Measurements from ENCODE around the gene CDK10.

Gene CDK10

DNA sequence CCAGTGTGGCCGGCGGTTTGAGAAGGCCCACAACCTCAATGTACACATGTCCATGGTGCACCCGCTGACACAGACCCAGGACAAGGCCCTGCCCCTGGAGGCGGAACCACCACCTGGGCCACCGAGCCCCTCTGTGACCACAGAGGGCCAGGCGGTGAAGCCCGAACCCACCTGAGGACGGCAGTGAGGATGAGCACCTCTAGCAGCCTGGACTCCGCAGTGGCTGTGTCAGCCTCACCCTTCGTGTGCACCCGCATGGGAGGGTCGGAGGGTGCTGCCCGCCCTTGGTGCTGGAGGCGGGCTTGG lies 51.5 kb downstream of the CDK10 start:
- no peak for DNase-seq

DNA sequence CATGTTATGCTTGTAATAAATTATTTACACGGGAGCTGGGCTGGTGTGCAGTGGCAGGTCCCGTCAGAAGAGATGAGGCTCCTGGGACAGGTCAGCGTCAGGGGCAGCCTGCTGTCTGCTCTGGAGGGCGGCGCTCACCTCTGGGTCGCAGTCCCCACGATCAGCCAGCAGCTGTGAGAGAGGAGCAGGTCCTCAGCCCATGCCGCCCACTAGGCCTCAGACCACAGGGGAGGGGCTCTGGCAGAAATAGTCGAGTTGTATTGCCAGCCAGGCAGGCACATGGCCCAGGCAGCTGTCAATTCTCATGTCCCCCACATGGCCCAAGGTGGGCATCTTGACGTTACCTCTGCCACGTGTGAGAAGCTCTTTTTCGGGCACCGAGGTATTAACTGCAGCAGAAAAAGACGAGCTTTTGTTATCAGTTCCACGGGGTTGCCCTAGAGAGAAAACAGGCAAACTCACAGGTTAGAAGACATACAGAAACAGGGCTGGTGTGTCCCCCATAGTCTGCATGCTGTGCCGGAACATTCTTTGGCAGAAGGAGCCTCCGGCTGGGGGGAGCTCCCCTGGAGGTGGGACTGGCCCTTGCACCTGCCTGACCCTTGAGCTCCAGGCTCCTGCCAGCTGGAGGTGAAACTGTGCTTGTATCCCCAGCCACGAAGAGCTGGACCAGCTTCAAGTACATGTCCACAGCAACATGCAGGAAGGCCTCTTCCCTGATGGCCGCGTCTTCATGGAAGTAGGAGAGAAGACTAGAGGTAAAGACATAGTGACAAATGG lies 52.2 kb downstream of the CDK10 start:
- DNase-seq = no peak

DNA sequence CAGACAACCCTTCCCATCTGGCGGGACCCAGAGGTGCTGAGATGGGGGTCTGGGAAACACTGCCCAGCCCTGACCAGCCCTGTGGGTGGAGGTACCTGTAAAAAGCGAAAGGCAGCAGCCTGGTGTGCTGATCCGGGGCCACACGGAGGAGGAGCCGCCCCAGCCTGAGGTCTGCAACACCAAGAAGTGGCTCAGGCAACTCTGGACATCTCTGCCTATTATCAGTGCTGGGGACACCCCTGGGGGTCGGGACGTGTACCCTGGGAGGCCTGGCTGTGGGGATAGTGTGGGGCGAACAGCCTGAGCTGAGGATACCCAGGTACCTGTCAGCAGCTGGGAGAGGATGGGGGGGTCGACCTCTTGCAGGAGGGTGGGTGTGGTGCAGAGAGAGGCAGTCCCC lies 52.9 kb downstream of the CDK10 start:
- no peak for DNase-seq

DNA sequence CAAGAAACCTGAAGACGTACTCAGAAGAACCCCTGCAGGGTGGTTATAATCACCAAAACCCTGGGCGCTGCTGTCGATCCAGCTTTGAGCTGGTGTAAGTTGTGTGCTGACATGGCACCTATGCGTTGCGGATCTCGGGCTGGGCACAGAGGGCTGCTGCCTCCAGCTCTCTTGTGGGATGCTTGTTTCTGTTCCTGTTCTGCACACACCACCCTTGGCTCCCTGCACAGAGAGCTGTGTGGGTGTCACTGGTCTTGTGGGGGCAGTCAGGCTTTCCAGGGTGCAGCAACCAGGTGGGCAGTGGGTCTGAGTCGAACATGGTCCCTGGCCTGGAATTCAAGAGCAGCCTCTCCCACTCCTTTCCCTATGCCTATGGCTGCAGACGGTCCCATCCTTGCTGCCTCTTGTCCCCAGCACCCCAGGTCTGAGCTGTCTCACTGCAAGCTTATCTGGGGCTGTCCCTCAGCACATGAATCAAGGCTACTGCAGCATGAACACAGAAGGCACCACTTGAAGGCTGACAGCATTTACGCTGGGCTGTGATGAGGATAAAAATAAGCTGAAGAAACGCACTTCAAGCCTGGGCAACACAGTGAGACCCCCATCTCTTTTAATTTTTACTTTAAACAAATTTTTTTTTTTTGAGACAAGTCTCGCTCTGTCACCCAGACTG lies 55.0 kb downstream of the CDK10 start:
- no peak for DNase-seq

DNA sequence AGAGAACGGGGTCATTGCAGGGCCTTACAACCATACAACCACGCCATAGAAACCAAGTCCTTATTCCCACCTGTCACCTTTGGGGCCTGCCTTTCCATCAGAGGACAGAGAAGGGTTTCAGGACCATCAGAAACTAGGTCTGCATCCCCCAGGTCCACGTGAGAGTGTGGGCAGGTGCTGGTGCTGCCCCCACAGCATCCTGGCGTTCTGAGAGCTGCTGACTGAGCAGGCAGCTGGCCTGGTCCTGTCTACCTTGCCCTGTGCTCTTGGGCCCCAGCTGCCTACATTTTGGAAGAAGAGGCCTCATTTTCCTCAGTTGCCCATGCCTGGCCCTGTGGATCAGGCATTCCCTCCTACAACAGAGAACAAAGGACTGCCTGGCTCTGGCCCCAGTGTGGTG lies 56.5 kb downstream of the CDK10 start:
- DNase-seq = no peak

DNA sequence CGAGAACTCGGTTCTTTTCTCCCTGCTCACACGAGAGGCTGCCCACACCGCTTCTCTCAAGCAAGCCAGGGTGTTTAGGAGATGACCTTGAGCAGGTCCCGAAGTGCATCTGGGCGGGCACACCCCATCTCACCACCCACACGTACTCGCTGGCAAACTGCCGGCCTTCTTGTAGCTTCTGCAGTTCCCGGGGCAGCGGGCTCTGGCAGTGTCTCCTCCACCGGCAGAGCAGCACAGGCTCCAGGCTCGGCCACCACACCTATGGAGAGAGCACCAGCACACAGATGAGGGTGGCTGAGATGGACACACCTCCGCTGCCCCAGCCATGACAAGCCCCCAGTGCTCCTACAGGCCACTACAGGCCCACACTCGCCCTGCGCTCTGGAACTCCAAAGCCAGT lies 58.3 kb downstream of the CDK10 start:
- no peak for DNase-seq

Data from NCI-H1105 (cell line).